GM12891 (cell line): ENCODE measurements around the gene ANXA2.
"Not testable (repeated sequence)": the region's sequence is repeated elsewhere in the genome, so short reads cannot be mapped to it uniquely, and the experiment has no call there.

ENCODE experiments used
- POLR2A ChIP-seq: IDR thresholded peaks from 2 replicates; pipeline ENCODE4 v1.6.1; 2011; ENCODE audit warnings: low read depth, low read length, control low read depth
- POLR2AphosphoS5 ChIP-seq: IDR thresholded peaks from 2 replicates; pipeline ENCODE4 v1.6.1; 2011; ENCODE audit warnings: low read depth, low read length, control low read depth
- SPI1 ChIP-seq: IDR thresholded peaks from 2 replicates; pipeline ENCODE4 v1.6.1; 2011; ENCODE audit warnings: low read depth, low read length, control low read depth
- TAF1 ChIP-seq: IDR thresholded peaks from 2 replicates; pipeline ENCODE4 v1.6.1; 2011; ENCODE audit warnings: low read depth, low read length, control low read depth

- TF ChIP-seq POLR2A, POLR2AphosphoS5, TAF1, SPI1: not testable (repeated sequence)
Measured at GRCh38 chr15:60404351-60404750, 6.6 kb upstream of the ANXA2 start.
